Measurements from ENCODE around the gene TCN2. TPM values are rescaled to one million over a fixed set of nuclear protein-coding genes. Genes with fewer than 3 reads are reported as not detected.

Gene TCN2
- total and polyA plus RNA-seq, 9 of the 15 experiments (the other 6 are each of a cell fraction or from before 2014, with no cell fraction given) = 0.88 to 5.4 (median 1.7) TPM

DNA sequence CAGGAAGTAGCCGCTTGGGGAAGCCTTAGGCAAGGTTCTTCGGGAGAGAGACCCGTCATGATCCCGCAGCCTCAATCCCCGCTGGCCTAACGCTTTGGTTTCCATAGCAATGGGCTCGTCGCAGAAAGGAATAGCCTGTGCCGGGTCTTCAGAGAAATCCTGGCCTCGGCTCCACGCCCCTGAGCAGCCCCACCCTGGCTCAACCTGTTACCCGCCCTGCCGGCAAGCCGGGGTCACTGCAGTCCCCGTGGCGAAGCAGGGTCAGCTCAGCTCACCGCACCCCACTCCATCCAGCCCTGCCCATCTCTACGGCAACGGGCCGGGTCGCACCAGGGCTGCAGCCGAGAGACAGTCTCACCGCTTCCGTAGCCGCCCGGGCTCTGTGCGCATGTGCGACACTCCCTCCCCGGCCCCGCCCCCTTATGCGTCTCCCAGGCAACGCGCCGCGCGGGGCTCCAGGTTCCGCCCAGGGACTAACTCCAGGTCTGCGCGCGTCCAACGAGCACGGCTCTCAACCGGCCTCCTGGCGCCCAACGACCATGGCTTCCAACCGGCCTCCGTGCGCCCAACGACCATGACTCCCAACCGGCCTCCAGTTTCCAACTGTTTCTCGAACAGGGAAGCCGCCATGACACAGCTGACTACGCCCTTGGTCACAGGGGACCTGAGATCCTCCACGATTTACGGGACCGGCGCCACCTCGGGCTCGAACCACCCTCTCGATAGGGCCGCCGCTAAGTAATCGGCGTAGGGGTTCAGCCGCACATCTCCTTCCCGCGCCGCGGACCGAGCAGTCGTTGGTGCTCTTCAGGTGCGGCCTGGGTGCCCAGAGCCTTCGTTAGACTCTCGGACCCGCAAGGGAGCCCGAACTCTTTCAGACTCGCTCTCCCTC, 60.8 kb downstream of the TCN2 start, which contains the start of gene DUSP18 (continued):
- TF ChIP-seq, protein P1, sequence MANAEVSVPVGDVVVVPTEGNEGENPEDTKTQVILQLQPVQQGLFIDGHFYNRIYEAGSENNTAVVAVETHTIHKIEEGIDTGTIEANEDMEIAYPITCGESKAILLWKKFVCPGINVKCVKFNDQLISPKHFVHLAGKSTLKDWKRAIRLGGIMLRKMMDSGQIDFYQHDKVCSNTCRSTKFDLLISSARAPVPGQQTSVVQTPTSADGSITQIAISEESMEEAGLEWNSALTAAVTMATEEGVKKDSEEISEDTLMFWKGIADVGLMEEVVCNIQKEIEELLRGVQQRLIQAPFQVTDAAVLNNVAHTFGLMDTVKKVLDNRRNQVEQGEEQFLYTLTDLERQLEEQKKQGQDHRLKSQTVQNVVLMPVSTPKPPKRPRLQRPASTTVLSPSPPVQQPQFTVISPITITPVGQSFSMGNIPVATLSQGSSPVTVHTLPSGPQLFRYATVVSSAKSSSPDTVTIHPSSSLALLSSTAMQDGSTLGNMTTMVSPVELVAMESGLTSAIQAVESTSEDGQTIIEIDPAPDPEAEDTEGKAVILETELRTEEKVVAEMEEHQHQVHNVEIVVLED (CRISPR knock-in tag; IDR thresholded peaks at IDR 0.05) = no peak
- TF ChIP-seq, protein P2, sequence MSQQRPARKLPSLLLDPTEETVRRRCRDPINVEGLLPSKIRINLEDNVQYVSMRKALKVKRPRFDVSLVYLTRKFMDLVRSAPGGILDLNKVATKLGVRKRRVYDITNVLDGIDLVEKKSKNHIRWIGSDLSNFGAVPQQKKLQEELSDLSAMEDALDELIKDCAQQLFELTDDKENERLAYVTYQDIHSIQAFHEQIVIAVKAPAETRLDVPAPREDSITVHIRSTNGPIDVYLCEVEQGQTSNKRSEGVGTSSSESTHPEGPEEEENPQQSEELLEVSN (IDR thresholded peaks at IDR 0.05; ENCODE audit: borderline replicate concordance in 1 of 2, extremely low read depth in 1 of 2, insufficient read depth in 1 of 2, insufficient read length in 1 of 2, low read depth in 1 of 2, low read length in 1 of 2, poor library complexity in 1 of 2, severe bottlenecking in 1 of 2) = peak in 1 of 2 experiments; percentile 52
- TF ChIP-seq, protein P3, sequence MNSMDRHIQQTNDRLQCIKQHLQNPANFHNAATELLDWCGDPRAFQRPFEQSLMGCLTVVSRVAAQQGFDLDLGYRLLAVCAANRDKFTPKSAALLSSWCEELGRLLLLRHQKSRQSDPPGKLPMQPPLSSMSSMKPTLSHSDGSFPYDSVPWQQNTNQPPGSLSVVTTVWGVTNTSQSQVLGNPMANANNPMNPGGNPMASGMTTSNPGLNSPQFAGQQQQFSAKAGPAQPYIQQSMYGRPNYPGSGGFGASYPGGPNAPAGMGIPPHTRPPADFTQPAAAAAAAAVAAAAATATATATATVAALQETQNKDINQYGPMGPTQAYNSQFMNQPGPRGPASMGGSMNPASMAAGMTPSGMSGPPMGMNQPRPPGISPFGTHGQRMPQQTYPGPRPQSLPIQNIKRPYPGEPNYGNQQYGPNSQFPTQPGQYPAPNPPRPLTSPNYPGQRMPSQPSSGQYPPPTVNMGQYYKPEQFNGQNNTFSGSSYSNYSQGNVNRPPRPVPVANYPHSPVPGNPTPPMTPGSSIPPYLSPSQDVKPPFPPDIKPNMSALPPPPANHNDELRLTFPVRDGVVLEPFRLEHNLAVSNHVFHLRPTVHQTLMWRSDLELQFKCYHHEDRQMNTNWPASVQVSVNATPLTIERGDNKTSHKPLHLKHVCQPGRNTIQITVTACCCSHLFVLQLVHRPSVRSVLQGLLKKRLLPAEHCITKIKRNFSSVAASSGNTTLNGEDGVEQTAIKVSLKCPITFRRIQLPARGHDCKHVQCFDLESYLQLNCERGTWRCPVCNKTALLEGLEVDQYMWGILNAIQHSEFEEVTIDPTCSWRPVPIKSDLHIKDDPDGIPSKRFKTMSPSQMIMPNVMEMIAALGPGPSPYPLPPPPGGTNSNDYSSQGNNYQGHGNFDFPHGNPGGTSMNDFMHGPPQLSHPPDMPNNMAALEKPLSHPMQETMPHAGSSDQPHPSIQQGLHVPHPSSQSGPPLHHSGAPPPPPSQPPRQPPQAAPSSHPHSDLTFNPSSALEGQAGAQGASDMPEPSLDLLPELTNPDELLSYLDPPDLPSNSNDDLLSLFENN (IDR thresholded peaks at IDR 0.05; ENCODE audit: low read depth in 2 of 2, low read length in 2 of 2) = no peak
- TF ChIP-seq ZNF24 (IDR thresholded peaks at IDR 0.05) (peak; percentile 62; the same call in 1 of the 2 replicates), ZNF76 (CRISPR knock-in tag; IDR thresholded peaks at IDR 0.05; ENCODE audit: borderline replicate concordance) (no peak), ZNF75A (CRISPR knock-in tag; IDR thresholded peaks at IDR 0.05) (no peak), HNRNPLL (IDR thresholded peaks at IDR 0.05; ENCODE audit: low read depth, low read length, poor library complexity, severe bottlenecking) (peak; percentile 98), RBM39 (optimal IDR thresholded peaks at IDR 0.05; ENCODE audit: low read depth, low read length) (no peak), POLR2B (IDR thresholded peaks at IDR 0.05; ENCODE audit: low read depth, partially characterized antibody) (peak; percentile 41), MTA3 (IDR thresholded peaks at IDR 0.05; ENCODE audit: borderline replicate concordance) (0 out of 2 replicates have a peak, but pooled peaks have one; percentile 43), MXI1 (IDR thresholded peaks at IDR 0.05; ENCODE audit: low read depth, low read length) (peak; percentile 90), GABPB1 (CRISPR knock-in tag; IDR thresholded peaks at IDR 0.05) (peak; percentile 67), POLR2A (conservative IDR thresholded peaks at IDR 0.05) (peak; percentile 79)
- TF ChIP-seq, protein P4, sequence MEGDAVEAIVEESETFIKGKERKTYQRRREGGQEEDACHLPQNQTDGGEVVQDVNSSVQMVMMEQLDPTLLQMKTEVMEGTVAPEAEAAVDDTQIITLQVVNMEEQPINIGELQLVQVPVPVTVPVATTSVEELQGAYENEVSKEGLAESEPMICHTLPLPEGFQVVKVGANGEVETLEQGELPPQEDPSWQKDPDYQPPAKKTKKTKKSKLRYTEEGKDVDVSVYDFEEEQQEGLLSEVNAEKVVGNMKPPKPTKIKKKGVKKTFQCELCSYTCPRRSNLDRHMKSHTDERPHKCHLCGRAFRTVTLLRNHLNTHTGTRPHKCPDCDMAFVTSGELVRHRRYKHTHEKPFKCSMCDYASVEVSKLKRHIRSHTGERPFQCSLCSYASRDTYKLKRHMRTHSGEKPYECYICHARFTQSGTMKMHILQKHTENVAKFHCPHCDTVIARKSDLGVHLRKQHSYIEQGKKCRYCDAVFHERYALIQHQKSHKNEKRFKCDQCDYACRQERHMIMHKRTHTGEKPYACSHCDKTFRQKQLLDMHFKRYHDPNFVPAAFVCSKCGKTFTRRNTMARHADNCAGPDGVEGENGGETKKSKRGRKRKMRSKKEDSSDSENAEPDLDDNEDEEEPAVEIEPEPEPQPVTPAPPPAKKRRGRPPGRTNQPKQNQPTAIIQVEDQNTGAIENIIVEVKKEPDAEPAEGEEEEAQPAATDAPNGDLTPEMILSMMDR (IDR thresholded peaks at IDR 0.05 in 2 of 3, conservative IDR thresholded peaks at IDR 0.05 in 1 of 3; ENCODE audit: insufficient read depth in 2 of 3, low read depth in 1 of 3, low read length in 3 of 3) = peak; percentile 37 to 59 (median 42); a peak in 4 of 6 replicates
- TF ChIP-seq, protein P5, sequence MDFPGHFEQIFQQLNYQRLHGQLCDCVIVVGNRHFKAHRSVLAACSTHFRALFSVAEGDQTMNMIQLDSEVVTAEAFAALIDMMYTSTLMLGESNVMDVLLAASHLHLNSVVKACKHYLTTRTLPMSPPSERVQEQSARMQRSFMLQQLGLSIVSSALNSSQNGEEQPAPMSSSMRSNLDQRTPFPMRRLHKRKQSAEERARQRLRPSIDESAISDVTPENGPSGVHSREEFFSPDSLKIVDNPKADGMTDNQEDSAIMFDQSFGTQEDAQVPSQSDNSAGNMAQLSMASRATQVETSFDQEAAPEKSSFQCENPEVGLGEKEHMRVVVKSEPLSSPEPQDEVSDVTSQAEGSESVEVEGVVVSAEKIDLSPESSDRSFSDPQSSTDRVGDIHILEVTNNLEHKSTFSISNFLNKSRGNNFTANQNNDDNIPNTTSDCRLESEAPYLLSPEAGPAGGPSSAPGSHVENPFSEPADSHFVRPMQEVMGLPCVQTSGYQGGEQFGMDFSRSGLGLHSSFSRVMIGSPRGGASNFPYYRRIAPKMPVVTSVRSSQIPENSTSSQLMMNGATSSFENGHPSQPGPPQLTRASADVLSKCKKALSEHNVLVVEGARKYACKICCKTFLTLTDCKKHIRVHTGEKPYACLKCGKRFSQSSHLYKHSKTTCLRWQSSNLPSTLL (IDR thresholded peaks at IDR 0.05) = no peak

Data from K562 (cell line).